HG03521 (cell line): ENCODE data around the gene CYP11A1.

Experiments used
- ATAC-seq: cut with Tn5 transposase; IDR thresholded peaks from one replicate; pipeline ENCODE4 v1.9.1; 2021; ENCODE audit warnings: mild to moderate bottlenecking, moderate library complexity; ENCODE audit not compliant: unreplicated experiment

The CYP11A1 gene

GRCh38 chr15:74367296-74367854 lies at the start of gene CYP11A1:
Gene CYP11A1, minus strand, starts transcription at chr15:74367646. Its CDS starts 61 bp downstream, at chr15:74367585.
- no peak for ATAC-seq

GRCh38 chr15:74417225-74417624 lies 49.8 kb upstream of the CYP11A1 start:
- ATAC-seq, result no peak

DNA sequence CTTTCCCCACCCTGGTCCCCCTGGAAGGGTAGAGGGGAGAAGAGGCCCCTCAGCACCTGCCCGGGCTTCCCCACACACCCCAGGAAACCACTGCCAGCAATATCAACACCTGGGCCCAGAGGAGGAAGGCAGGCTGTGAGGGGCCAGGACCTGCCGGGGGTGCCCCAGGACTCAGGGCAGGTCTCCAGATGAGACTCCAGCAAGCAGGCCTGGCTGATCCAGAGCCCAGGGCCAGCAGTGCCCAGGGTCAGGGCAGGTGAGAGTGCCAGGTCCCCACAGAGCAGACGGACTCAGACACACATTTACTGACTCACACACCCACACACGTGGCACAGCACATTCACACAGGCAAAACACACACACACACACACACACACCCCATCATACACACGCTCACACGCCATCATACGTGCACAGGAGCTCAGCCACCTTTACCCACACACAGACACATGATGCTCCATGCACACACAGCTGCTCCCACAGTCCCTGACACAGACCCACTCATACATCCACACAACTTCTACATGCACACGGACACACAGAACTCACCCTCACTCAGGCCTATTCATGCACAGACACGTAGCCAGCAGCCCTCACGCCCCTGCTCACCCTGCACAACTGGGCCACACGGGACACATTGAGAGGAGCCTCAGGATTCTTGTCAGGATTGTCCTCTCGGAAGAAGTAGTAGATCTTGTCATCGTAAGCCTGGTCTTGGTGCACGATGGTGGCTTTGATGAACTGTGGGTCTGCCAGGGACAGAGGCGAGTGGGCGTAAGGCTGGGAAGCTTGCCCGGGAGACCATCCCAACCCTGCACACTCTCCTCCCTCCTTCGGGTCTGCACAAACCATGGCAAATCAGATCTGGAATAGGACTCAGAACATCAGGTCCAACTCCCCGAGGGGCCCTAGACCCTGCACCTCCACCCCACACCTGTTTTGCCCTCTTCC lies 48.8 kb upstream of the CYP11A1 start:
- ATAC-seq, result no peak

DNA sequence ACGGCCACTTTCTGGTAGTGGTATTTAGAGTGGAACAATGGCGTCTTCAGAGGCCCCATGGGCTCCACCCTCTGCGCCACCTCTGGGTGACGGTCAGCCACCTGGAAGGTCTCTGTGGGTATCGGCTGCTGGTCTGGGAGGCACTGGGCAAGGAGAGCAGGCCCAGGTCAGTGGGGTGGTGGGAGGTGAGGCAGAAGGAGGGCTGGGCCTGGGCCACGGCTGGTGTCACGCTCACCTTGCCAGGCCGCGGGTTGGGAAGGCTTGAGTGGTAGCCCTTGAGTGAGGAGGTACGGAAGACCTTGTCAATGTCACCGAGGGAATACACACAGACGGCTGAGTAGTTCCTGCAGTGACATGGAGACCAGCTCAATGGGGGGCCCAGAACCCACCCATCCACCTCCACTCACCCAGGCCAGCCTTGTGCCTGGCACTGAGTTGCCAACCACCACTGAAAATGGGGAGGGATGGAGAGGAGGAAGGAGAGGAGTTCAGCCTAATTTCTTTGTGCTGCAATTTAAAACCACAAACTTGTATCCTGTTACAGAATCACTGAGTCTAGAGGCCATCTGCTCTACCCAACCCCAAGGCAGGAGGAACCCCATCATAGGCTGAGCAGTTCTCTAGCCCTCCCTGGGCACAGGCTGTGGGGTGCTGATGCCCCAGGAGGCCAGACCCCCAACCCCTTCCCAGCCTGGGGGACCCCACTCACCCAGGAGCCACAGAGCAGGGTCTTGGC lies 47.3 kb upstream of the CYP11A1 start:
- no peak for ATAC-seq

GRCh38 chr15:74414081-74414580 lies 46.7 kb upstream of the CYP11A1 start:
- ATAC-seq, result no peak

DNA sequence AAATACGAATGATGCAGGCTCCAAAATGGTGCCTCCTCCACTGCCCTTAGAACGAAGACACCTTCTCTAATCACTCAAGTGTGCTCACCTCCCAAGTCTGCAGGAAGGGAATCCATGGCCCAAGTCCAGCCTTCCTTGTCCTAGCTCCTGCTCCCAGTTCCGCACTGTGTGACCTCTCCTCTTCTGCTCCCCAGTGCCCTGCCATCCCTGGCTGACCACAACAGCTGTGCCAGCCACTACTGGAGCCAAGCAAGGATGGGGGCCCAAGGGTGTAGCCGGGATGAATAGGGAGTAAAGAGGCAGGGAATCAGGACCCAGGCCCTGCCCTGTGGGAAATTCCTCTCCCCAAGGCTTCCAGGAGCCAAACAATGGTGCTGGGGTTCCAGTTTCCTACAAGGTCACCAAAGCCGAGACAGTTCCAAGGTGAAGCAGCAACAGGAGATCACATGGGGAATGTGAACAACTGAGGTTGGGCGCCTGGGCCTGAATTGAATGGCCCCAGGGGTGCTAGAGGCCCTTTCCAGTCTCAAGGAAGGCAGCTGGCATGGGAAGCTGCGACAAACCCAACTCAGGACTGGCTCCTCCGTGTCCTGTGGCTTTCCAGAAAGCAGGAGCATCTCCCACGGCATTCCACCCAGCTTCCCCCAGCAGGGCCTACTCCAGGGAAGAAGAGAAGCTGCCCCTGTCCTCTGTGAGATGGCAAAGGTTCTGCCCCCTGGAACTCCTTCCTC lies 46.1 kb upstream of the CYP11A1 start:
- no peak for ATAC-seq

DNA sequence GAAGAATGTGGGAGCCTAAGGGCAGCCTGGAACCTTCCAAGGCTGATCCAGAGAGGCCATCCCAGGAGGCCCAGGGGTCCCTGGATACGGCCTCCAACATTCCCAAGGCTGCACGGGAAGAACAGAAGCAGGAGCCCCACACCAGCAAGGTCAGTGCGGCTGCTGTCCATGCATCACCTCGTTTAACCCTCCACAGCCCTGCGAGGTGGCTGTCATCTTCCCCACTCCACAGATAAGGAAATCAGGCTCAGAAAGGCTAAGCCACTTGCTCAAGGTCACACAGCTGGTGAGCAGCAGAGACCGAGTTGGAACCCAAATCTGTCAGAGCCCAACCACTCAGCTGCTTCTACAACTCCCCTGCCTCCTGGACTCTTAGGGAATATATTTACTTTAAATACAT lies 44.7 kb upstream of the CYP11A1 start:
- ATAC-seq, result no peak

GRCh38 chr15:74411686-74412085 lies 44.2 kb upstream of the CYP11A1 start:
- no peak for ATAC-seq

GRCh38 chr15:74410502-74410901 lies 43.1 kb upstream of the CYP11A1 start:
- ATAC-seq, result no peak

GRCh38 chr15:74409225-74409624 lies 41.8 kb upstream of the CYP11A1 start:
- no peak for ATAC-seq

DNA sequence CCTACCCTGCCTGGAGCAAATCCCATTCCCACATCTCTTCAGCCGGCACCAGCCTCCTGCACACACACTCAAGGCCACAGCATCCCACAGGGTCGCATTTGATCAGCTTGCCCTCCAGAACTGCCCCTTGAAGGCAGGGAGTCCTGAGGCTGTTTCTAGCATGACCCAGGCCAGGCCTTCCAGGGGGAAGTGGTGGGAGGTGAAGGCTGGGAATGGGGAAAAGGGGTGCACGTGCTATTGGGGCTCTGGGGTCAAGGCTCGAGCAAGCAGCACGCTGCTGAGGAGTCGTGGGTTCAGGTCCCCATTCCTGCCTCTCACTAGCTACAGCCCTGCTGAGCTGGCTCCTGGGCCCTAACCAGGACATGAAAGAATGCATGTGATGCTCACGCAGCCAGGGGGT lies 41.4 kb upstream of the CYP11A1 start:
- ATAC-seq, result no peak

- no peak for ATAC-seq
Measured at GRCh38 chr15:74408385-74408784, 40.9 kb upstream of the CYP11A1 start.

GRCh38 chr15:74406992-74407705 lies 39.7 kb upstream of the CYP11A1 start:
- ATAC-seq, result no peak

- ATAC-seq, result no peak
Measured at GRCh38 chr15:74406517-74406916, 39.1 kb upstream of the CYP11A1 start.

DNA sequence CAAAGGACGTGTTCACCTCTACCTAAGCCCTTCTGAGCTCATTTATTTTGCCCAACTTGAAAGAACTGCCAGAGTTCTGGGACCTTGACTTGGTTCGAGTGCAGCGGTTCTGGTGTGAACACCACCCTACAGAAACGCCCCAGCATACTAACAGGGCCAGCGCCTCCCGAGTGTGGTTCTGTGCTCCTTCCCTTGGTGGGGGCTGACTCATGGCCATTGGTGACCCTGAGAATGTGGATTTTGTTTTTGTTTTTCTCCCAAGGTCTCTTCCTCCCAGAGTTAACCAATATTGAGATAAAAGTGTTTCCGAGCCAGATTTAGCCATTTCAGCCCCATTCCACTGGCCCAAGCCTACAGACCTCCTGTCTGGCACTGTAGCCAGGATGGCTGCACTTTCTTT lies 38.4 kb upstream of the CYP11A1 start:
- ATAC-seq, result no peak

DNA sequence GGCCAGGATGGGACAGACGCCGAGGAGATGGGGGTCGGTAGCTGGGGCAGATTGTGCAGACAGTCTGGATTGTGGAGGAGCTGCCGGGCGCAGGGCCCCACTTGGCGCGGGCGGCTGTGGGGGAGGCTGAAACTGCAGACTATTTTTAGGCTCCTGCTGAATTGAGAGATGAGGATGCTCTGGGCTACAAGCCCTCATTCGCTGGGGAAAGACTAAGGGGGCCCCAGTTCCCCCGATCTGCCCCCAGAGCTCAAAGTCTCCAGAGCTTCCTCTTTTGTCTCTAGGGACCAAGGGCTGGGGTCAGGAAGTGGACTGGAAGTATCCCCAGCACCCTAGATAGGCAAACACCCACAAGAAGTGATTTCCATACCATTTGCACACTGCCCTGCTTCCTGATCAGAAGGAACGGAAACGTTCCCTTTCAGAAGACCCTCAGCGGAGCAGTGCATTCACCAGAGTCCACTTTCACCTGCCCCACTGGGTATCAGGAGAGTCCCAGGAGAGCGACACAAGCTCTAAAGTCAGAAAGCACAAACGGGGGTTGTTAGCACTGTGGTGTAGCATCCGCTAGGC lies 36.6 kb upstream of the CYP11A1 start:
- peak; percentile 19 for ATAC-seq

- peak; percentile 2 for ATAC-seq
Measured at GRCh38 chr15:74403588-74403919, 36.1 kb upstream of the CYP11A1 start.

- peak; percentile 32 for ATAC-seq
Measured at GRCh38 chr15:74402873-74403587, 35.6 kb upstream of the CYP11A1 start.

DNA sequence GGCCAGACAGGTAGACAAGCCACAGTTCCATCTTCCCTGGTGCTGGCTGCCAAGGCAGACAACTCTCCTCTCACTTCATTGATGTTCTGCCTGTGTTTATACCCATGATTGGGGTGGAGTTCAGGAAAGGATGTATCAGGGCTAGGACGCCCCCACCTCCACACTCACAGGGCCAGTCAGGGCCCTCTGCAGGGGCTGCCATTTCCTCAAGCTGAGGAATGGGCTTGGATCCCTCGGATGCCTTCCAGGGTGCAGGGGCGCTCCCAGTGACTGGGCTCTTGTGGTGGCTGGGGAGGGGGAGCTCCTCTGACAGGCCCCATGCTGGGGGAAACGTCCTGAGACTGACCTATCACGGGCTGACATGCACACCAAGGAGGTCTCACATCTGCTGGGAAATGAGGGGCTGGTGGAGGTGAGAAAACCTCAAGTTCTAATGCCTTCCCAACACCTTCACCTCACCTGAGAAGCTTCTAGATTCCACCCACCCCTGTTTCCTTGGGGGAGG lies 34.9 kb upstream of the CYP11A1 start:
- ATAC-seq, result no peak
